ENCODE data around the gene USP34.
"Not testable (repeated sequence)": the region's sequence is repeated elsewhere in the genome, so short reads cannot be mapped to it uniquely, and the experiment has no call there.

USP34 gene

DNA sequence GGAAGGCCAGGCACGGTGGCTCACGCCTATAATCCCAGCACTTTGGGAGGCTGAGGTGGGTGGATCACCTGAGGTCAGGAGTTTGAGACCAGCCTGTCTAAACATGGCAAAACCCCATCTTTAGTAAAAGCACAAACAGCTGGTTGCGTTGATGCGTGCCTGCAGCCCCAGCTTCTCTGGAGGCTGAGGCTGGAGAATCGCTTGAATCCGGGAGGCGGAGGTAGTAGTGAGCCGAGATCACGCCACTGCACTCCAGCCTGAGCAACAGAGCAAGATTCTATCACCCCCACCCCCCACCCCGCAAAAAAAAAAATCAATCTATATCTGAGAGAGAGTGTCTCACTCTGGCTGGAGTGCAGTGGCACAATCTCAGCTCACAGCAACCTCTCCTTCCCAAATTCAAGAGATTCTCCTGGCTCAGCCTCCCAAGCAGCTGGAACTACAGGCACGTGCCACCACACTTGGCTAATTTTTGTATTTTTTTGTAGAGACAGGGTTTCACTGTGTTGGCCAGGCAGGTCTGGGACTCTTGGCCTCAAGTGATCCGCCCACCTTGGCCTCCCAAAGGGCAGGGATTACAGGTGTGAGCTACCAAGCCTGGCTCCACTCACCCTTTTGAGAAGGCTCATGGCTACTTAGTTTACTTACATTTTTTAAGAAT is 6.2 kb upstream of the USP34 start:
- not testable (repeated sequence) for H3K4ac ChIP-seq (ENCODE audit: low read depth, low read length); H3K23ac ChIP-seq (ENCODE audit: low read length); H2AK5ac ChIP-seq (ENCODE audit: low read length); H3K56ac ChIP-seq (ENCODE audit: low read length); H2BK15ac ChIP-seq (replicated peaks; ENCODE audit: low read depth); H3K27me3 ChIP-seq (ENCODE audit: insufficient read depth, low read length, poor library complexity); H4K5ac ChIP-seq (ENCODE audit: low read length); H3K79me2 ChIP-seq (ENCODE audit: control insufficient read depth, insufficient read depth, low read length); H2BK5ac ChIP-seq (ENCODE audit: low read length); H2BK120ac ChIP-seq (ENCODE audit: low read depth, low read length); H3K4me2 ChIP-seq (ENCODE audit: low read length); H3K9ac ChIP-seq (ENCODE audit: low read length); H3K36me3 ChIP-seq (ENCODE audit: control insufficient read depth, insufficient read depth, low read length); H3K18ac ChIP-seq (ENCODE audit: low read length); H3K79me1 ChIP-seq (ENCODE audit: low read length); H3K4me1 ChIP-seq (ENCODE audit: control insufficient read depth, low read depth, low read length); H4K8ac ChIP-seq (ENCODE audit: low read depth, low read length); H3K27ac ChIP-seq (ENCODE audit: low read depth, low read length); H3K4me3 ChIP-seq (ENCODE audit: low read length); DNase-seq
- WGBS (ENCODE audit: extremely low coverage, insufficient coverage, low lambda C conversion rate), result no CpG with 5 or more reads among the region's 12 CpGs

DNA sequence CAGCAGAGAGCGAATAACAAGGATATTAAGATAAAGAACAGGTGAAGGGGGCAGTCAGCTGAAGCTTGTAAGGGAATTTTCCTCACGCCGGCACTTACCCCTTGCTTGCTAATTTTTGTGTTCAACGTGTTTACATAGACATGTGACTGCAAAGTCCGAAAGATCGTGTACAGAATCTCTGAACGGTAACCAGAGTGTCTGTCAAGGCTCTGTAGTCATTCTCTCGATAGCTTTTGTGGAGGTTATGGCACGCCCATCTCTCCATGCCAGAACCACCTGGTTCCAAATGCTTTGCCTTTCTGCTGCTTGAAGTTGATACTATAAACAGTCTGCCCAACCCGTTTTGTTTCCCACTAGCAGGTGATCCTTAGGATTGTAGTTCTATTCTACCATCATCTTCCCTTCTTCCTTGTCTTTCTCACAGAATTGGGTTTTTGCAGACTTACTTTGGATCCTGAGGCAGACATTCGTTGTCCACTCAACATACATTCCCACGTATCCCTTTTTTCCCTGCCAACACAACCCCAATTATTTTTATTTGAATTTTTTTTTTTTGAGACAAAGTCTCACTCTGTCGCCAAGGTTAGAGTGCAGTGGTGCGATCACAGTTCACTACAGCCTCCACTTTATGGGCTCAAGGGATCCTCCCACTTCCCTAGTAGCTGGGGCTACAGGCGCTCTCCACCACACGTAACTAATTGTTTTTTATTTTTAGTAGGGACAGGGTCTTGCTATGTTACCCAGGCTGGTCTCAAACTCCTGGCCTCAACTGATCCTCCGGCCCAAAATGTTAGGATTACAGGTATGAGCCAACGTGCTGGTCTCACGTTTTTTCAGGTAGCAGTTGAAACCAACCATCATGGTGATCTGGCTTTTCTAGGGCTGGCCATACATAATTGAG is 1.3 kb upstream of the USP34 start:
- Histone ChIP-seq H3K27me3 (ENCODE audit: insufficient read depth, low read length, poor library complexity) (no peaks in the 10 kb centered on the region), H3K4me3 (ENCODE audit: low read length) (peak overlapping the region; percentile 76), H2BK15ac (replicated peaks; ENCODE audit: low read depth) (no peak overlapping the region), H2AK5ac (ENCODE audit: low read length) (no peak overlapping the region), H4K5ac (ENCODE audit: low read length) (no peak overlapping the region), H3K23ac (ENCODE audit: low read length) (no peak overlapping the region), H2BK120ac (ENCODE audit: low read depth, low read length) (no peak overlapping the region), H3K4me2 (ENCODE audit: low read length) (peak overlapping the region; percentile 71), H2BK5ac (ENCODE audit: low read length) (no peak overlapping the region), H3K79me1 (ENCODE audit: low read length) (no peaks in the 10 kb centered on the region), H3K79me2 (ENCODE audit: control insufficient read depth, insufficient read depth, low read length) (peaks cover 34% of the 10 kb centered on the region), H4K8ac (ENCODE audit: low read depth, low read length) (no peak overlapping the region), H3K18ac (ENCODE audit: low read length) (peak overlapping the region; percentile 100), H3K4me1 (ENCODE audit: control insufficient read depth, low read depth, low read length) (peaks cover 2% of the 10 kb centered on the region), H3K56ac (ENCODE audit: low read length) (peak overlapping the region; percentile 93), H3K27ac (ENCODE audit: low read depth, low read length) (peak overlapping the region; percentile 100), H3K4ac (ENCODE audit: low read depth, low read length) (peak overlapping the region; percentile 93), H3K36me3 (ENCODE audit: control insufficient read depth, insufficient read depth, low read length) (no peaks in the 10 kb centered on the region), H3K9ac (ENCODE audit: low read length) (peak overlapping the region; percentile 90)
- peak; percentile 30 for DNase-seq
- WGBS (ENCODE audit: extremely low coverage, insufficient coverage, low lambda C conversion rate), result no CpG with 5 or more reads among the region's 19 CpGs

DNA sequence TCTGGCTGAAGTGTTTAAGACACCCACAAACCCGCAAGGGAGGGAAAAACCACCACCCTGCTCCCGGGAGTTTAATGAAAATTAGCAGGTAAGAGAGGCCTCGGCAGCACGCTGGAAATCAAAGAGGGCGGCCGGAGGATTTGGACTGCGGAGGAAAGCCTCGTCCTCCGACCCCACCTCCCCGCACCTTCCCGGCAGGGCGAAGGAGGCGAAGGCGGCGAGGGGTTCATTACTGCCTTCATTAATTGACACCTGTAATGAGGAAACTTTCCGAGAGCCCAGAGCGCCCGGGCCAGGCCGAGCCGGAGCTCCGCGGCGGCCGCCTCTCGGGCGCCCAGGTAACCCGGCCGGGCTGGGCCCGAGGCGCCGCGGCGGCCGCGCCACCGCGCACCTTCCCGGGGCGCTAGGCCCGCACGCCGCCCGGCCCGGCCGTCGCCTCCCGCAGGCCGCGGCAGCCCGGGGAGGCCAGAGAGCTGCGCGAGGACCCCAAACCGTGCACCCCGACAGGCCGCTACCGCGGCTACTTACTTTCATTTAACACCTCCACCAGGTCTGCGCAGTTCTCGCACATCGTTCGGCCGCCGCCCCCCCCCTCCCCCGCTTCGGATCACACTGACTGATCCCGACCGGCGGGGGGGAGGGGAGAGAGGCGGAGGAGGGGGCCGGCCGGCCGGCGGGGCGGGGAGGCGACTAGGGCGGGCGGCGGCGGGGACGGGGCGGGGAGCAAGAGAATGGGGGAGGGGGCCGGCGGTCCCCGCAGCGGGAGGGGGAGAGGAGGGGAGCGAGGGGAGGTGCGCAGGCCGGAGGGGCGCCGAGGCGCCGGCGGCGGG is 550 bp downstream of the USP34 start:
- peak overlapping the region; percentile 94 for H2BK15ac ChIP-seq (replicated peaks; ENCODE audit: low read depth)
- peaks cover 2% of the 10 kb centered on the region for H3K4me1 ChIP-seq (ENCODE audit: control insufficient read depth, low read depth, low read length)
- H3K9ac ChIP-seq (ENCODE audit: low read length), result peak overlapping the region; percentile 92
- peak overlapping the region; percentile 100 for H3K18ac ChIP-seq (ENCODE audit: low read length)
- no peaks in the 10 kb centered on the region for H3K27me3 ChIP-seq (ENCODE audit: insufficient read depth, low read length, poor library complexity)
- DNase-seq, result peak; percentile 93
- H3K36me3 ChIP-seq (ENCODE audit: control insufficient read depth, insufficient read depth, low read length), result no peaks in the 10 kb centered on the region
- H2BK5ac ChIP-seq (ENCODE audit: low read length), result peak overlapping the region; percentile 55
- peak overlapping the region; percentile 93 for H4K8ac ChIP-seq (ENCODE audit: low read depth, low read length)
- peak overlapping the region; percentile 99 for H3K27ac ChIP-seq (ENCODE audit: low read depth, low read length)
- H4K5ac ChIP-seq (ENCODE audit: low read length), result no peak overlapping the region
- H3K79me2 ChIP-seq (ENCODE audit: control insufficient read depth, insufficient read depth, low read length), result peaks cover 48% of the 10 kb centered on the region
- H2BK120ac ChIP-seq (ENCODE audit: low read depth, low read length), result peak overlapping the region; percentile 47
- peak overlapping the region; percentile 91 for H3K4me3 ChIP-seq (ENCODE audit: low read length)
- H2AK5ac ChIP-seq (ENCODE audit: low read length), result no peak overlapping the region
- no peaks in the 10 kb centered on the region for H3K79me1 ChIP-seq (ENCODE audit: low read length)
- H3K23ac ChIP-seq (ENCODE audit: low read length), result no peak overlapping the region
- no CpG with 5 or more reads among the region's 94 CpGs for WGBS (ENCODE audit: extremely low coverage, insufficient coverage, low lambda C conversion rate)
- H3K4ac ChIP-seq (ENCODE audit: low read depth, low read length), result peak overlapping the region; percentile 99
- H3K56ac ChIP-seq (ENCODE audit: low read length), result peak overlapping the region; percentile 91
- peak overlapping the region; percentile 48 for H3K4me2 ChIP-seq (ENCODE audit: low read length)

DNA sequence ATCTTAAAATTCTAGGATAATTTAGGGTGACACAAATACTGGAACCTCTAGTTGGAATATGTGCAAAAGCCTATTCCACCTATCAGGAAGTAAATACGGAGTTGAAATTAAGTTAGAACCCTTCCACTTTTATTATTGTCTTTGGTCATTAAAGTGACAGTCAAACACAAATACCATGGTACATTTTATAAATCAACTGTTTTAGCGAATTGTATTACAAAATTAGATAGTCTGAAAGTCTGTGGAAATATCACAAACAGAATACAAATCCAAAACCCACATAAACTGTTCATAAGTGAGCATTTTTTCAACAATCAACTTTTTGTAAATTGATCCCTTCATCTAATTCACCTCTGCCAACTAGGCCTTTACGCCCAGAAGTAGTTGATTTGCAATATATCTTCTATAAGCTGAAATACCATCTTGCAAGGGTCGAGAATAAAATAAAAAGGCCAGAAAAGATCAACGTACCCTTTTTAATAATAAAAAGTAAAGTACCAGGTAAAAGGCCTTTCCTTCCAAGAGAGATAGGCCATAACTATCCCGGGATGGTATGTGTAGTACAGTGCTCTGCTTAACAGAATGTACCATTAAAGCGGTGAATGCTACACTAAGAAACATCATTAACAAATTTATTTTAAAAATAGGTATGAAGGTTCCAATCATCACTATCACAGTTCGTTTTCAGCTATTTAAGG is 1.3 kb downstream of the USP34 start:
- WGBS (ENCODE audit: extremely low coverage, insufficient coverage, low lambda C conversion rate), result no CpG with 5 or more reads among the region's 8 CpGs

DNA sequence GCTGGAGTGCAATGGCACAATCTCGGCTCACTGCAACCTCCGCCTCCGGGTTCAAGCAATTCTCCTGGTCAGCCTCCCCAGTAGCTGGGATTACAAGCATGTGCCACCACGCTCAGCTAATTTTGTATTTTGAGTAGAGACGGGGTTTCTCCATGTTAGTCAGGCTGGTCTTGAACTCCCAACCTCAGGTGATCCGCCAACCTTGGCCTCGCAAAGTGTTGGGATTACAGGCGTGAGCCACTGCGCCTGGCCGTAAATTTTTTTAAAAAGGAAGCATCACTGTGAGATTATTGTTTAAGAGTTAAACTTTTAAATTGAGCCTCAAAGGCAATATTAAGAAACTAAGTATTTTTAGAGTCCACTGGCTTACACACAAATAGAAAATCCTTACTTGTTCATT is 2.7 kb downstream of the USP34 start:
- not testable (repeated sequence) for H4K8ac ChIP-seq (ENCODE audit: low read depth, low read length); H3K4me3 ChIP-seq (ENCODE audit: low read length); H3K36me3 ChIP-seq (ENCODE audit: control insufficient read depth, insufficient read depth, low read length); H3K4ac ChIP-seq (ENCODE audit: low read depth, low read length); H3K79me1 ChIP-seq (ENCODE audit: low read length); H3K9ac ChIP-seq (ENCODE audit: low read length); H3K27ac ChIP-seq (ENCODE audit: low read depth, low read length); H3K18ac ChIP-seq (ENCODE audit: low read length); DNase-seq; H2AK5ac ChIP-seq (ENCODE audit: low read length); H3K4me2 ChIP-seq (ENCODE audit: low read length); H3K27me3 ChIP-seq (ENCODE audit: insufficient read depth, low read length, poor library complexity); H3K4me1 ChIP-seq (ENCODE audit: control insufficient read depth, low read depth, low read length); H3K23ac ChIP-seq (ENCODE audit: low read length); H2BK5ac ChIP-seq (ENCODE audit: low read length); H4K5ac ChIP-seq (ENCODE audit: low read length); H2BK15ac ChIP-seq (replicated peaks; ENCODE audit: low read depth); H2BK120ac ChIP-seq (ENCODE audit: low read depth, low read length)
- Histone ChIP-seq H3K56ac (ENCODE audit: low read length) (peak overlapping the region; percentile 25), H3K79me2 (ENCODE audit: control insufficient read depth, insufficient read depth, low read length) (peaks cover 67% of the 10 kb centered on the region)
- no CpG with 5 or more reads among the region's 10 CpGs for WGBS (ENCODE audit: extremely low coverage, insufficient coverage, low lambda C conversion rate)

More for the DNA sequence above, 1.3 kb downstream of the USP34 start:
- Histone ChIP-seq H3K79me1 (ENCODE audit: low read length) (no peaks in the 10 kb centered on the region), H3K36me3 (ENCODE audit: control insufficient read depth, insufficient read depth, low read length) (no peaks in the 10 kb centered on the region), H3K4me1 (ENCODE audit: control insufficient read depth, low read depth, low read length) (peaks cover 2% of the 10 kb centered on the region), H2BK120ac (ENCODE audit: low read depth, low read length) (peak overlapping the region; percentile 47), H2BK15ac (replicated peaks; ENCODE audit: low read depth) (no peak overlapping the region), H3K4me2 (ENCODE audit: low read length) (peak overlapping the region; percentile 48), H3K18ac (ENCODE audit: low read length) (peak overlapping the region; percentile 100), H3K4ac (ENCODE audit: low read depth, low read length) (peak overlapping the region; percentile 99), H3K9ac (ENCODE audit: low read length) (peak overlapping the region; percentile 92), H2AK5ac (ENCODE audit: low read length) (no peak overlapping the region), H3K4me3 (ENCODE audit: low read length) (peak overlapping the region; percentile 91), H3K27ac (ENCODE audit: low read depth, low read length) (peak overlapping the region; percentile 99), H3K23ac (ENCODE audit: low read length) (no peak overlapping the region), H3K79me2 (ENCODE audit: control insufficient read depth, insufficient read depth, low read length) (peaks cover 54% of the 10 kb centered on the region), H2BK5ac (ENCODE audit: low read length) (no peak overlapping the region), H3K27me3 (ENCODE audit: insufficient read depth, low read length, poor library complexity) (no peaks in the 10 kb centered on the region), H3K56ac (ENCODE audit: low read length) (peak overlapping the region; percentile 91), H4K5ac (ENCODE audit: low read length) (no peak overlapping the region), H4K8ac (ENCODE audit: low read depth, low read length) (no peak overlapping the region)
- no peak for DNase-seq

All from mesendoderm (in vitro differentiated cells).